Raji (cell line): ENCODE results near the gene NCDN.

Experiments
- POLR2A ChIP-seq: IDR thresholded peaks from 2 replicates; pipeline ENCODE4 v1.6.1; 2011; ENCODE audit warnings: low read depth, low read length, control low read depth; ENCODE audit not compliant: insufficient read depth

Gene NCDN

GRCh38 chr1:35557611-35558373 lies at the start of gene NCDN:
TSS of gene NCDN (plus strand) at chr1:35557799. CDS start at chr1:35558191, 392 bp downstream.
- TF ChIP-seq POLR2A = peak; percentile 79

- no peak for TF ChIP-seq POLR2A
These were observed 49.7 kb upstream of the NCDN start for GRCh38 chr1:35507947-35508346.

GRCh38 chr1:35509558-35509957 lies 48.0 kb upstream of the NCDN start:
- TF ChIP-seq POLR2A = no peak

GRCh38 chr1:35511305-35511704 lies 46.3 kb upstream of the NCDN start:
- no peak for TF ChIP-seq POLR2A

GRCh38 chr1:35518183-35518582 lies 39.4 kb upstream of the NCDN start:
- TF ChIP-seq POLR2A = no peak

GRCh38 chr1:35519432-35519831 lies 38.2 kb upstream of the NCDN start:
- no peak for TF ChIP-seq POLR2A

GRCh38 chr1:35524106-35524505 lies 33.5 kb upstream of the NCDN start:
- TF ChIP-seq POLR2A = no peak

- no peak for TF ChIP-seq POLR2A
These were observed 27.4 kb upstream of the NCDN start for GRCh38 chr1:35530168-35530567.

- no peak for TF ChIP-seq POLR2A
These were observed 26.7 kb upstream of the NCDN start for GRCh38 chr1:35530946-35531345.

GRCh38 chr1:35531368-35531767 lies 26.2 kb upstream of the NCDN start:
- TF ChIP-seq POLR2A = no peak

- TF ChIP-seq POLR2A = no peak
These were observed 24.9 kb upstream of the NCDN start for GRCh38 chr1:35532497-35533223.

- no peak for TF ChIP-seq POLR2A
These were observed 24.0 kb upstream of the NCDN start for GRCh38 chr1:35533586-35533985.

GRCh38 chr1:35535243-35535642 lies 22.4 kb upstream of the NCDN start:
- TF ChIP-seq POLR2A = no peak

GRCh38 chr1:35536556-35537162 lies 20.9 kb upstream of the NCDN start:
- TF ChIP-seq POLR2A = no peak

GRCh38 chr1:35537806-35538205 lies 19.8 kb upstream of the NCDN start:
- TF ChIP-seq POLR2A = no peak
